Left ventricle myocardium superior (tissue), 1 donor: ENCODE measurements around the gene AHSG. TPM values are rescaled to one million over a fixed set of nuclear protein-coding genes. Genes with fewer than 3 reads are reported as not detected.
"Not testable (repeated sequence)": the region's sequence is repeated elsewhere in the genome, so short reads cannot be mapped to it uniquely, and the experiment has no call there.

Experiments
- ATAC-seq: fragments of 200-7000 bp; cut with Tn5 transposase; one replicate; pipeline ENCODE4 v1.9.1; 2020; ENCODE audit warnings: mild to moderate bottlenecking, moderate library complexity
- DNase-seq: peaks from one replicate; pipeline ENCODE4 v3.0.0-alpha.2; 2020
- intact Hi-C: fragments of 100-400 bp; cut with micrococcal nuclease; formaldehyde crosslinking; loops from one replicate; pipeline ENCODE4 v1.11.0; 2022
- long read RNA-seq: library from polyadenylated mRNA; unstranded; transcript quantifications from one replicate; pipeline ENCODE4 v2.0.0, GENCODE V29; 2021
- total RNA-seq: library from RNA; stranded (reverse); fragmentation: NEBNext Ultra II Directional; extraction: Animal tissue kit (Norgen Biotek cat#: 25700); gene quantifications from one replicate; pipeline ENCODE4 v1.2.1, GENCODE V29; 2021
- donor health status: DM: no; HTN: yes; CAD: no; lungs with severe emphysema.

AHSG gene, protein sequence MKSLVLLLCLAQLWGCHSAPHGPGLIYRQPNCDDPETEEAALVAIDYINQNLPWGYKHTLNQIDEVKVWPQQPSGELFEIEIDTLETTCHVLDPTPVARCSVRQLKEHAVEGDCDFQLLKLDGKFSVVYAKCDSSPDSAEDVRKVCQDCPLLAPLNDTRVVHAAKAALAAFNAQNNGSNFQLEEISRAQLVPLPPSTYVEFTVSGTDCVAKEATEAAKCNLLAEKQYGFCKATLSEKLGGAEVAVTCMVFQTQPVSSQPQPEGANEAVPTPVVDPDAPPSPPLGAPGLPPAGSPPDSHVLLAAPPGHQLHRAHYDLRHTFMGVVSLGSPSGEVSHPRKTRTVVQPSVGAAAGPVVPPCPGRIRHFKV
- not detected for total RNA-seq
- long read RNA-seq = 0 reads

- DNase-seq (no peak), ATAC-seq (no peak)
- intact Hi-C loops = loop anchor here (10.0 kb wide), 1 partner anchor 212 kb away; no protein-coding TSS in a partner anchor
These were observed at the start of gene AHSG for GRCh38 chr3:186612721-186613636. Gene AHSG, plus strand, starts transcription at chr3:186613060. Its CDS starts 82 bp downstream, at chr3:186613142.

DNA sequence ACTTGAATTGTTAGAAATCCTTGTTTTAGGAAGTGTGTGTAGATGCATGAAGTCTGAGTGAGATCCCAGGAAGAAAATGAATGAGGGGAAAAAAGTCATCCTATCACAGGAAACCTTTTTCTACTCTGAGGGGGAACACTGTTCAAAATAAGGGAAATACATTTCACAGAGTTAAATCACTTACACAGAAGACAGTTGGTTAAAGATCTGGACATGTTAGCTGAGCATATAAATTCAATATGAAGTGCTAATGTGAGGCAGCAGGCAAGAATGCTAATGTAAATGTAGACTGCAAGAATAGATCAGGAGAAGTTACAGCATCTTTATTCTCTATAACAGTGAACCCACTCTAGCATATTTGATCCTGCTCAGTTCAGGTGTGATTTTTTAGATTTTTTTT, 48.3 kb upstream of the AHSG start:
- DNase-seq (no peak), ATAC-seq (no peak)
- intact Hi-C loops = no loop called here

- ATAC-seq = no peak
- intact Hi-C loops = no loop called here
These were observed 46.1 kb upstream of the AHSG start for GRCh38 chr3:186566772-186567071.

GRCh38 chr3:186567072-186567921, 45.6 kb upstream of the AHSG start, which contains the start of gene TBCCD1:
Gene TBCCD1, minus strand, starts transcription at chr3:186567339. Its CDS starts 3,010 bp downstream, at chr3:186564329.
- ATAC-seq = peak; percentile 84
- intact Hi-C loops = no loop called here
- DNase-seq = peak; percentile 95

More at GRCh38 chr3:186566772-186567071, 46.1 kb upstream of the AHSG start:
- no peak for DNase-seq

- ATAC-seq, DNase-seq, intact Hi-C loops: not testable (repeated sequence)
These were observed 43.5 kb upstream of the AHSG start for GRCh38 chr3:186569361-186569760.

DNA sequence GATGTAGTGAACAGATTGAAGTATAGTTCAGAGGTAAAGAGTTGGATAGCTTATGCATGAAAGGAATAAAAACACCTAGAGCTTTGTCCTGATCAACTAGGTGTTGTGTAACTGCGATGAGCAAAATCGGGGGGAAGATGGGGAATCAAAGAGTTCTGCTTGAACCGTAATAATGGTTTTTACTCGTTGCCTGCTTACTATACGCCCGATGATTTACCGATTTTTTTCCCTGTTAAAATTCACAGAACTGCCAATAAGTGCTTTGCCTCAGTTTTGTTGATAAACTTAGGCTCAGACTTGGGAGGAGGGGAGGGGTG, 43.1 kb upstream of the AHSG start:
- no peak for DNase-seq
- intact Hi-C loops = no loop called here
- no peak for ATAC-seq

- DNase-seq = peak; percentile 98
- intact Hi-C loops = no loop called here
- ATAC-seq = peak; percentile 91
These were observed 42.5 kb upstream of the AHSG start, which contains the start of gene DNAJB11 for GRCh38 chr3:186570096-186570940. Gene DNAJB11, plus strand, starts transcription at chr3:186570720. Its CDS starts 178 bp downstream, at chr3:186570898.

DNA sequence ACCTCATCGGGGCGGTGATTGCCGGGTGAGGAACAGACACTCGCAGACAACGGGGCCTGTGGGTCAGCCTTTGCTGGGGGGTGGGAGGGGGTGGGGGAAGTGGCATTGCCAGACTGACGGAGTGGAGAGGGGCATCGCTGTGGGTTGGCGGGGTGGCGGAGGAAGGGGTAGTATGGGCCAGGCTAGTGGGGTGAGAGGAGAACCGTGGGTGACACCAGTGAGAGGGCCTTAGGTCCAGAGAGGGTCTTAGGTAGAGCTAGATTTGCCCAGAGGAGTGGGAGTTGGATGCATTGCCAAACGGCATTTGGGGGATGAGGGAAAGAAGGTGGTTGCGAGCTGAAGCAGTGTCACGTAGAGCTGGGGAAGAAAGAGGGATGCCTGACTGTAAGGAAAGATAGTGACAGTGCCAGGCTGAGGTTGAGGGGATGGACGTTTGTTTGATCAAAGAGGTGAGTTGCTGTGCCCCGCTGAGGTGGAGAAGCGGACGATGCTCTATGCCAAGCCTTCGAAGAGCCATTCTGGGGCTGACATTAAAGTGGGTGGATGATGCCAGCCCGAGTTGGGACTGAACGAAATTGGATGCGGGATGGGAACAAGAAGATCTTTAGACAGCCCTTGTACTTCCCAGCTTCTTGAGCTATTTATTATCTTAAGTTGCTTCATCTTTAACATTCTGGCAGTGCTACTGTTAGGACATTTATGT, 41.8 kb upstream of the AHSG start:
- DNase-seq = no peak
- no peak for ATAC-seq
- intact Hi-C loops = no loop called here

- DNase-seq (no peak), ATAC-seq (no peak)
- intact Hi-C loops = no loop called here
These were observed 41.2 kb upstream of the AHSG start for GRCh38 chr3:186571644-186572013.

- ATAC-seq (no peak), DNase-seq (no peak)
- intact Hi-C loops = no loop called here
These were observed 35.3 kb upstream of the AHSG start for GRCh38 chr3:186577521-186577920.

DNA sequence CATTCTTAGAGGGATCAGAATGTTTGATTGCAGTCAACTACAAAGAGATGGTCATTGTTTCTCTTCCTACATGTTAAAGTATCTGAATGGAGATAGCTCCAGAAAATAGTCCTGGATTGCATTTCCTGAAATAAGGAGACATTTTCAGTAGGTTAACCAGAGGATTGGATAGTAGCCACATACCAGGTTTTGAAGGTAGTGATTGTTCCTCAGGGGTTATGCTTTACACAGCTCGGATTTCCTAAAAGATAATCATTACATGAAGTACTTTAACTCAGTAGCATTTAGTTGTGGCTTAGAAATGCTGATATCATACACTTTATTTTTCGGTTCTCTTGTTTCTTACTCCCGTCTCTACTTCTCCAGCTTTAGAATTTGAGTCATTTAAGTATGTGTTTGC, 32.1 kb upstream of the AHSG start:
- no peak for ATAC-seq
- intact Hi-C loops = no loop called here

DNA sequence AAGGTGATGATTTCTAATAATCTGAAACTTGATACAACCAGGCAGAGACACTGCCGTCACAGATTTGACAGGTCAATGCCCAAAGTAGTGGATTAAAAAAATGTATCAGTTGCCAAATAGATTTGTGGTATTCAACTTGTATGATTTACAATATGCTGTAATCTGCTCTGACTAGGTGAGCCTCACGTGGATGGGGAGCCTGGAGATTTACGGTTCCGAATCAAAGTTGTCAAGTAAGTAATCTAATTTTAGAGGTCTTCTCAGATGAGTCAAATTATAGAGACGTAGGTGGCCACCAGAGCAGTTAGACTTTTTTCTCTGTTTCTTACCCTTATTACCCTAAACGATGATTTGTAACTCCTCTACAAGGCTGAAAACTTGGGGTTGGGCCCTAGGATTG, 30.3 kb upstream of the AHSG start:
- intact Hi-C loops = no loop called here
- no peak for DNase-seq
- no peak for ATAC-seq

More for the DNA sequence above, 32.1 kb upstream of the AHSG start:
- no peak for DNase-seq

DNA sequence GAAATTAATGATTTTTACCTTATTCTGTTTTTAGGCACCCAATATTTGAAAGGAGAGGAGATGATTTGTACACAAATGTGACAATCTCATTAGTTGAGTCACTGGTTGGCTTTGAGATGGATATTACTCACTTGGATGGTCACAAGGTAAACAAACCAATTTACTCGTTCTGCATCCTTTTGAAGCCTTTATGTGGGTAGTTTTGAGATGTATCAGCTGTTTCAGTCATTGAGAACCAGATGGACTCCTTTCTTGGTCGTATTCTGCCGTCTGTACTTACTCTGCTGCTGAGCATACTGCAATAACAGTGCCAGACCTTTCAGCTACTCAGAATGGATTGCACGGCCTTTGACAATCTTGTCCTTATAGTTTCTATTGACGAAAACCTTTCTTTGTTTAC, 29.0 kb upstream of the AHSG start:
- no peak for DNase-seq
- intact Hi-C loops = no loop called here
- ATAC-seq = no peak

- intact Hi-C loops, ATAC-seq: not testable (repeated sequence)
These were observed 26.6 kb upstream of the AHSG start for GRCh38 chr3:186586245-186586644.

GRCh38 chr3:186587183-186587582, 25.7 kb upstream of the AHSG start:
- intact Hi-C loops = no loop called here
- ATAC-seq = no peak

More at GRCh38 chr3:186586245-186586644, 26.6 kb upstream of the AHSG start:
- not testable (repeated sequence) for DNase-seq

DNA sequence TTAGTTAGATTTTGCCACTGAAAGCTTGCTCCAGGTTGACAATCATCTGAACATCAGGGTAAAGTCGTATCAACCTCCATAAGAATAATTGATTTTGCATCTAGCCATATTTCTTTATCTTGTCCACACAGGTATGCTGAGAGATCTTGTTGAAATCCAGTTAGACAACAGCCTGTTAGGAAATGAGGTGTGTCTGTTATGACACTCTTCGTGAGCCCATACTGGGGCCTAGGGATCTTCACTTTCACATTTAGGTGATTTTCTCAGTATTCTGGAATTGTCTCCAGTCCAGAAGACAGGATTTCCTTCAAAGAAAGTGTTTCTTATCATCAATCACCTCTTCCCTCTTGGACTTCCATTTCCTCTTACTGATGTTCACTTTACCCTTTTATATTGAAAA, 24.2 kb upstream of the AHSG start:
- no peak for DNase-seq
- ATAC-seq = no peak
- intact Hi-C loops = no loop called here

More at GRCh38 chr3:186587183-186587582, 25.7 kb upstream of the AHSG start:
- DNase-seq = no peak

DNA sequence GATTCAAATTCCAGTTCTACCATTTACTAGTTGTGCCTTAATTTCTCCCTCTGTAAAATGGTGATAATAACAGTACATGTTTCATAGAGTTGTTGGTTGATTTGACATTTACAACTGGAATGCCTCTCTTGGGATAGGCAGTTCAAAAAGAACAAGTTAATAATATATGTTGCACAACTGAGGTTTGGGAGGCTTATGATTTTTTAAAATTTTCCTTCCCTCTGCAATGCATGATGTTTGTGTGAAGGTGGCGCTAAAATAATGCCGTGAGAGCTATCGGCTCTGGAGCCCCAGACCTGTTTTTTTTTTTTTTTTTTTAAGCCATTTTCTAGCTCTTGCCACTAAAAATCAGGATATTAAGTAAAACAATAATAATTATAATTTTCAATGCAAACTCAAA, 23.7 kb upstream of the AHSG start:
- intact Hi-C loops = no loop called here
- DNase-seq (no peak), ATAC-seq (no peak)
